ENCODE results near the gene SPEF1. TPM values are rescaled to one million over a fixed set of nuclear protein-coding genes. Genes with fewer than 3 reads are reported as not detected.
A peak's percentile ranks its signal among the peaks of the same experiment; 100 is the strongest.

SPEF1 gene
- total and polyA plus RNA-seq, 2 of the 13 experiments (the other 11 are each of a cell fraction or from before 2014, with no cell fraction given): 0.11 to 0.27 TPM

- peak; percentile 67; the same call in 1 of the 2 replicates for TF ChIP-seq ZFP91 (CRISPR knock-in tag; IDR thresholded peaks at IDR 0.05; ENCODE audit: borderline replicate concordance)
- 0 out of 2 replicates have a peak, but pooled peaks have one; percentile 70 for TF ChIP-seq ZNF546 (CRISPR knock-in tag; conservative IDR thresholded peaks at IDR 0.05)
- TF ChIP-seq NFYB (CRISPR knock-in tag; IDR thresholded peaks at IDR 0.05): no peak
- peak; percentile 51; the same call in 1 of the 2 replicates for TF ChIP-seq MEIS2 (CRISPR knock-in tag; IDR thresholded peaks at IDR 0.05)
- TF ChIP-seq HOXD1 (CRISPR knock-in tag; IDR thresholded peaks at IDR 0.05): no peak
- no peak for TF ChIP-seq SIN3B (IDR thresholded peaks at IDR 0.05; ENCODE audit: low read length)
- TF ChIP-seq SAP130 (CRISPR knock-in tag; IDR thresholded peaks at IDR 0.05; ENCODE audit: low read depth): peak; percentile 47; the same call in 1 of the 2 replicates
- TF ChIP-seq ARID5B (CRISPR knock-in tag; IDR thresholded peaks at IDR 0.05): peak; percentile 26; the same call in 1 of the 2 replicates
- TF ChIP-seq ZBTB21 (CRISPR knock-in tag; IDR thresholded peaks at IDR 0.05): no peak
- TF ChIP-seq MNT (IDR thresholded peaks at IDR 0.05): peak; percentile 59; the same call in 1 of the 2 replicates
- TF ChIP-seq MXD3 (CRISPR knock-in tag; IDR thresholded peaks at IDR 0.05): peak; percentile 75; the same call in 1 of the 2 replicates
- TF ChIP-seq CEBPZ (IDR thresholded peaks at IDR 0.05; ENCODE audit: low read length): no peak
- peak; percentile 84 for TF ChIP-seq NFKB2 (CRISPR knock-in tag; IDR thresholded peaks at IDR 0.05; ENCODE audit: borderline replicate concordance)
- 0 out of 2 replicates have a peak, but pooled peaks have one; percentile 19 for TF ChIP-seq ZNF782 (CRISPR knock-in tag; IDR thresholded peaks at IDR 0.05; ENCODE audit: borderline replicate concordance)
- TF ChIP-seq BCL3 (CRISPR knock-in tag; IDR thresholded peaks at IDR 0.05): peak; percentile 47; the same call in 1 of the 2 replicates
- TF ChIP-seq SMARCE1 (IDR thresholded peaks at IDR 0.05; ENCODE audit: borderline replicate concordance): no peak
Observed at GRCh38 chr20:3739054-3739925, 42.0 kb downstream of the SPEF1 start (continued).
